ENCODE data around the gene CCDC92B.

GRCh38 chr17:2695243-2695960 is 54.0 kb downstream of the CCDC92B start:
- TF ChIP-seq CTCF (IDR thresholded peaks at IDR 0.05; ENCODE audit: low read depth, low read length) (no peak), EZH2phosphoT487 (IDR thresholded peaks at IDR 0.05; ENCODE audit: low read depth) (no peak)

Measured in OCI-LY3 (cell line).